ENCODE data around the gene DGKB. TPM values are rescaled to one million over a fixed set of nuclear protein-coding genes. Genes with fewer than 3 reads are reported as not detected.

DGKB gene
- total RNA-seq, 1 donor from 2014 or later = 0.30 TPM

DNA sequence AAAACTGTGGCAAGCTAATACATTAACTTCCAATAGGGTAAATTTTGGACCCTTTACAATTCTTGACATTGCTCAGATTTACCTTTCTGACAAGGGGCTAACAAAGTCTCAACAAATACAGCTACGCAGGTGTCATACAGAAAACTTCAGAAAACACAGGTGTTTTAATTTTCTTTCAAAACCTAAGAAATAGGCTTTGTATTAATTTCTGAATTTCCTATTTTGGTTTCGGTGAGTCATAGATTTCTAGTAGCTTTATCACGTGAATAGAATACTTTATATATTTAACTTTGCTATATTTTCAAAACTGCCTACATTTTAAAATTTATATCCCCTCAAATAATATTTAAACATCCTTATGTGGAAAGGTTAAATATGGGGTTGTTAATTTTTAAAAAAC lies 215.3 kb downstream of the DGKB start:
- intact Hi-C loops (cut with micrococcal nuclease) = no loop called here
- no peak for DNase-seq
- Histone ChIP-seq H3K27ac (replicated peaks) (no peak overlapping the region), H3K36me3 (no peaks in the 10 kb centered on the region), H3K4me1 (no peaks in the 10 kb centered on the region), H3K4me3 (no peak overlapping the region), H3K27me3 (ENCODE audit: low read depth) (no peaks in the 10 kb centered on the region), H3K9me3 (replicated peaks) (no peaks in the 10 kb centered on the region)
- TF ChIP-seq, protein P1, sequence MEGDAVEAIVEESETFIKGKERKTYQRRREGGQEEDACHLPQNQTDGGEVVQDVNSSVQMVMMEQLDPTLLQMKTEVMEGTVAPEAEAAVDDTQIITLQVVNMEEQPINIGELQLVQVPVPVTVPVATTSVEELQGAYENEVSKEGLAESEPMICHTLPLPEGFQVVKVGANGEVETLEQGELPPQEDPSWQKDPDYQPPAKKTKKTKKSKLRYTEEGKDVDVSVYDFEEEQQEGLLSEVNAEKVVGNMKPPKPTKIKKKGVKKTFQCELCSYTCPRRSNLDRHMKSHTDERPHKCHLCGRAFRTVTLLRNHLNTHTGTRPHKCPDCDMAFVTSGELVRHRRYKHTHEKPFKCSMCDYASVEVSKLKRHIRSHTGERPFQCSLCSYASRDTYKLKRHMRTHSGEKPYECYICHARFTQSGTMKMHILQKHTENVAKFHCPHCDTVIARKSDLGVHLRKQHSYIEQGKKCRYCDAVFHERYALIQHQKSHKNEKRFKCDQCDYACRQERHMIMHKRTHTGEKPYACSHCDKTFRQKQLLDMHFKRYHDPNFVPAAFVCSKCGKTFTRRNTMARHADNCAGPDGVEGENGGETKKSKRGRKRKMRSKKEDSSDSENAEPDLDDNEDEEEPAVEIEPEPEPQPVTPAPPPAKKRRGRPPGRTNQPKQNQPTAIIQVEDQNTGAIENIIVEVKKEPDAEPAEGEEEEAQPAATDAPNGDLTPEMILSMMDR (IDR thresholded peaks at IDR 0.05; ENCODE audit: borderline replicate concordance) = no peak

DNA sequence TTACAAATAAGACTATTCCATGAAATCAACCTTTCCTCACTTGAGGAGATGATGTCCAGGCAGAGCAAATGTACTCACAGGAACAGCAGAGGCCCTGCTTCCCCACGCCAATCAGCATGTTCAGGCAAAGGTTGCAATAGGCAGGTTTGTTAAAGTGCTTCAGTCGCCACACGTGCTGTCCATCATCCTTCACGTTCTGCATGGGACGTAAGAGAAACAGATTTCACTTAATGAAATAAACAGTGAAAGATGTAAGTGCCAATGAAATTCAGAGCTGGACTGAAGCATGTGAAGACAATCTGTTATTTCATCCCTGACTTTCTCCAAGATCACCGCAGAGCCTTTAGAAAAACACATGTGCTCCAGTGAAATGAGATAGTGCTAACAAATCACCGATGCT lies 217.4 kb downstream of the DGKB start:
- H3K27ac ChIP-seq (replicated peaks) = no peak overlapping the region
- no peaks in the 10 kb centered on the region for H3K4me1 ChIP-seq
- no peaks in the 10 kb centered on the region for H3K9me3 ChIP-seq (replicated peaks)
- intact Hi-C loops (cut with micrococcal nuclease) = no loop called here
- no peak overlapping the region for H3K4me3 ChIP-seq
- H3K27me3 ChIP-seq (ENCODE audit: low read depth) = no peaks in the 10 kb centered on the region
- H3K36me3 ChIP-seq = no peaks in the 10 kb centered on the region
- no peak for DNase-seq
- TF ChIP-seq, protein P1 (IDR thresholded peaks at IDR 0.05; ENCODE audit: borderline replicate concordance) = no peak

DNA sequence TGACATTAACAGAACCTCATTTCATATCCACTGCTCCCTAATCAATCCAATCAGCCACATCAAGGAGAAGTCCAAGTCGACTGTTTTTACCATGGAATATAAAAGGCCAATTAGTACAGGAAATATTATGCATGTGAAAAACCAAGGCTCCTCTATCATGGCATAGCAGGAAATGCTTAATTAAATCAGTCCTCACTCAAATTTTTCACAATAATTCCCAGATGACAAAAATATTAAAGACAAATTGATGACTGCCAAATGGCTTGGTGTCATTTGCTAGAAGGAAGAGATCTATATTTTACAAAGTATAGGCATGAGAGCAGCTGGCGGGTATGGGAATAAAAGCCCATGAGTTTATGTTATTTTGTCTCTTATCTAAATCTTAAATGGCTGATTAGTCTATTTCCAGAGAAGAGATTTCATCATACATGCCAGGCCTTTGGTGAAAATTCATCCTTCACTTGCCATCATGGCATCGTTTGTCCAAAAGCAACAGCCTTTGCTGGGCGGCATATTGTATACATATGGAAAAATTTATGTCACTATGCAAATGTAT lies 219.6 kb downstream of the DGKB start:
- Histone ChIP-seq H3K27me3 (ENCODE audit: low read depth) (no peaks in the 10 kb centered on the region), H3K36me3 (no peaks in the 10 kb centered on the region), H3K4me3 (no peak overlapping the region), H3K27ac (replicated peaks) (no peak overlapping the region), H3K9me3 (replicated peaks) (no peaks in the 10 kb centered on the region), H3K4me1 (no peaks in the 10 kb centered on the region)
- TF ChIP-seq, protein P1 (IDR thresholded peaks at IDR 0.05; ENCODE audit: borderline replicate concordance) = no peak
- no peak for DNase-seq
- intact Hi-C loops (cut with micrococcal nuclease) = no loop called here

DNA sequence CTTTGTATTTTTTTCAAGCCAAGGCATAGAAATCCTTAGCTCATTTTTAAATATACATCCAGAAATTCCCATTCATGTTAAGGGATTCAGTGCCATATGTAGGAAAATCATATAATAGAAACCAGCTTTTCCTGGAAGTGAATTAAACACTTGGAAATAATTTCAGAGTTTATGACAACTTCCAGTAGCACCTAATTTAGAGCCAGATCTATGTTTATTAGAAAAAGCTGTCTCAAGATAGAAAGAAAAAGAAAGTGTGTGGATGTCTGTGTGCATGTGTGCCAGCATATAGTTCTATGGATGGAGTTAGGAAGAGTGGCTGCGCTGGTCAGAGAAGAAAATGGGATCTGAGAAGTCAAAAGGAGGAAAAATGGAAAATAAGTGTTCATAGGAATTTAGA lies 225.7 kb downstream of the DGKB start:
- H3K36me3 ChIP-seq = no peaks in the 10 kb centered on the region
- TF ChIP-seq, protein P1 (IDR thresholded peaks at IDR 0.05; ENCODE audit: borderline replicate concordance) = no peak
- intact Hi-C loops (cut with micrococcal nuclease) = no loop called here
- H3K27me3 ChIP-seq (ENCODE audit: low read depth) = no peaks in the 10 kb centered on the region
- no peak overlapping the region for H3K4me3 ChIP-seq
- H3K4me1 ChIP-seq = no peaks in the 10 kb centered on the region
- no peak overlapping the region for H3K27ac ChIP-seq (replicated peaks)
- DNase-seq = no peak
- H3K9me3 ChIP-seq (replicated peaks) = no peaks in the 10 kb centered on the region

DNA sequence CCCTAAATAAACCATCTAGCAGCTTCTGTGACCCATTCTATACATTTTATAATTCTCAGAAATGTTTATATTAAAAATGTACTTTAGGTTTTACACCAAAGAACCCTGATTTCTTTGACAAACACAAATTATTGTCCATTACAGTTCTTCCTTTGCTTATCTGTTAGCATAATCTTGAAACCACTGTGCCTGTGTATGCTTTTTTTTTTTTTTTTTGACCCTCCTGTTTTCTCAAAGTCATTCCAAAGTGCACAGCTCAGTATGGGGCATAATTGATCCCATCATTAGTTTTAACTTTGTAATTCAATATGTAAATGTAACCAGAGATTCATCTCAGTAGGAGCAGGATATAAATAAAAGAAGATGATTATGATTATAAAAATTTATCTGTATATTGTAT lies 229.3 kb downstream of the DGKB start:
- intact Hi-C loops (cut with micrococcal nuclease) = no loop called here
- Histone ChIP-seq H3K27me3 (ENCODE audit: low read depth) (no peaks in the 10 kb centered on the region), H3K4me1 (no peaks in the 10 kb centered on the region), H3K9me3 (replicated peaks) (no peaks in the 10 kb centered on the region), H3K4me3 (no peak overlapping the region), H3K27ac (replicated peaks) (no peak overlapping the region), H3K36me3 (no peaks in the 10 kb centered on the region)
- TF ChIP-seq, protein P1 (IDR thresholded peaks at IDR 0.05; ENCODE audit: borderline replicate concordance) = no peak
- no peak for DNase-seq

All from left ventricle myocardium inferior (tissue), 1 donor.